ENCODE results near the gene STXBP3. TPM values are rescaled to one million over a fixed set of nuclear protein-coding genes. Genes with fewer than 3 reads are reported as not detected.
"Not testable (repeated sequence)": the region's sequence is repeated elsewhere in the genome, so short reads cannot be mapped to it uniquely, and the experiment has no call there.

Gene STXBP3
- total and polyA plus RNA-seq, 8 donors = 44.4 to 60.2 (median 50.4) TPM

GRCh38 chr1:108780937-108781574 lies 34.6 kb downstream of the STXBP3 start:
- no peak for TF ChIP-seq CTCF (IDR thresholded peaks at IDR 0.05)
- H3K27ac ChIP-seq = no peak overlapping the region
- no peaks in the 10 kb centered on the region for H3K27me3 ChIP-seq
- H3K36me3 ChIP-seq = peaks cover 7 to 93% of the 10 kb centered on the region in 2 donors
- ATAC-seq (no peak), DNase-seq (no peak)
- H3K4me3 ChIP-seq = no peak overlapping the region
- no peaks in the 10 kb centered on the region for H3K4me1 ChIP-seq
- intact Hi-C loops (cut with DNase I) = no loop called here
- H3K9me3 ChIP-seq = peaks cover 0 to 19% of the 10 kb centered on the region in 2 donors

GRCh38 chr1:108781575-108781944 lies 35.1 kb downstream of the STXBP3 start:
- DNase-seq; intact Hi-C loops (cut with DNase I); H3K27me3 ChIP-seq; ATAC-seq; H3K27ac ChIP-seq; H3K4me1 ChIP-seq; H3K4me3 ChIP-seq: not testable (repeated sequence)
- H3K9me3 ChIP-seq = peaks cover 0 to 22% of the 10 kb centered on the region in 2 donors
- H3K36me3 ChIP-seq = peaks cover 4 to 93% of the 10 kb centered on the region in 2 donors

- intact Hi-C loops (cut with DNase I) = no loop called here
- no peaks in the 10 kb centered on the region for H3K4me1 ChIP-seq
- no peak overlapping the region for H3K4me3 ChIP-seq
- H3K27me3 ChIP-seq = no peaks in the 10 kb centered on the region
- no peak for DNase-seq
- TF ChIP-seq CTCF (IDR thresholded peaks at IDR 0.05) = no peak
- peaks cover 0 to 22% of the 10 kb centered on the region in 2 donors for H3K9me3 ChIP-seq
- peaks cover 0 to 91% of the 10 kb centered on the region in 2 donors for H3K36me3 ChIP-seq
- H3K27ac ChIP-seq = no peak overlapping the region
- no peak for ATAC-seq
Measured at GRCh38 chr1:108785264-108785663, 38.8 kb downstream of the STXBP3 start.

- DNase-seq = no peak
- Histone ChIP-seq H3K4me1 (no peaks in the 10 kb centered on the region), H3K27me3 (no peaks in the 10 kb centered on the region), H3K4me3 (no peak overlapping the region), H3K36me3 (peaks cover 0 to 86% of the 10 kb centered on the region in 2 donors), H3K9me3 (peaks cover 0 to 22% of the 10 kb centered on the region in 2 donors), H3K27ac (no peak overlapping the region)
- intact Hi-C loops (cut with DNase I) = no loop called here
- TF ChIP-seq CTCF (IDR thresholded peaks at IDR 0.05) = no peak
- ATAC-seq = no peak
Measured at GRCh38 chr1:108785880-108786279, 39.4 kb downstream of the STXBP3 start.

DNA sequence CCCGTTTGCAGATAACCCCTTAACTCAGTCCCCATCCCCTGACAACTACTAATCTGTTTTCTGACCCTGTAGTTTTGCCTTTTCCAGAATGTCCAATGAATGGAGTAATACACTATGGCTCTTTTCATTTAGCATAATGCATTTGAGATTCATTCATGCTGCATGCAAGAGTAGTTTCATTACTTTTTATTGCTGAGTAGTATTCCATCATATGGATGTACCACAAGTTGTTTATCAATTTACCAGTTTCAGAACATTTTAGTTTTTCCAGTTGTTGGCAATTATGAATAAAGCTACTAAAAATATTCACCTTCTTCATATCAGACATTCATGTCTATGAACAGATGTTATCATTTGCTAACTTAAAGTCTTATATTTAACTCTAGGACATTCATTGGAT lies 45.3 kb downstream of the STXBP3 start:
- H3K36me3 ChIP-seq = peaks cover 4 to 83% of the 10 kb centered on the region in 2 donors
- ATAC-seq = no peak
- intact Hi-C loops (cut with DNase I) = no loop called here

More for the DNA sequence above, 45.3 kb downstream of the STXBP3 start:
- TF ChIP-seq CTCF (IDR thresholded peaks at IDR 0.05) = no peak
- Histone ChIP-seq H3K27ac (no peak overlapping the region), H3K9me3 (peaks cover 0 to 17% of the 10 kb centered on the region in 2 donors), H3K4me1 (no peaks in the 10 kb centered on the region), H3K4me3 (no peak overlapping the region), H3K27me3 (no peaks in the 10 kb centered on the region)
- no peak for DNase-seq
